ENCODE measurements around the gene WNT3A. TPM values are rescaled to one million over a fixed set of nuclear protein-coding genes. Genes with fewer than 3 reads are reported as not detected.

WNT3A gene
- polyA plus RNA-seq, 1 donor (not counting 4 experiments of a cell fraction or from before 2014, with no cell fraction given) = 0.07 TPM

- Histone ChIP-seq H3K9me3 (ENCODE audit: control insufficient read depth, low read depth, low read length) (no peaks in the 10 kb centered on the region), H2AFZ (ENCODE audit: control insufficient read depth, low read length) (no peak overlapping the region), H3K36me3 (ENCODE audit: control insufficient read depth in 2 of 2, extremely low read depth in 1 of 2, insufficient read depth in 2 of 2, low read length in 2 of 2) (peaks cover 14 to 23% of the 10 kb centered on the region in 2 experiments), H3K27me3 (ENCODE audit: control insufficient read depth, extremely low read depth, insufficient read depth, low read length) (no peaks in the 10 kb centered on the region), H4K20me1 (ENCODE audit: control insufficient read depth, extremely low read depth, insufficient read depth, low read length) (peaks cover 5% of the 10 kb centered on the region), H3K9ac (ENCODE audit: control insufficient read depth, extremely low read depth, insufficient read depth, low read length) (no peak overlapping the region), H3K4me1 (ENCODE audit: control insufficient read depth, extremely low read depth, insufficient read depth, low read length) (peaks cover 11% of the 10 kb centered on the region), H3K4me2 (ENCODE audit: control insufficient read depth, extremely low read depth, insufficient read depth, low read depth, low read length) (no peak overlapping the region), H3K27ac (ENCODE audit: control insufficient read depth, insufficient read depth, low read length) (no peak overlapping the region), H3K79me2 (ENCODE audit: control insufficient read depth, insufficient read depth, low read length) (peaks cover 38% of the 10 kb centered on the region), H3K9me1 (ENCODE audit: control insufficient read depth, extremely low read depth, insufficient read depth, low read length) (peaks cover 2% of the 10 kb centered on the region), H3K4me3 (ENCODE audit: control insufficient read depth in 2 of 3, extremely low read depth in 1 of 3, insufficient read depth in 2 of 3, low read depth in 1 of 3, low read length in 3 of 3) (no peak overlapping the region)
- DNase-seq (ENCODE audit: low read depth, low spot score) = no peak
- no peak for FAIRE-seq
- dilution Hi-C loops (cut with MboI; ENCODE audit: extremely low pct_ligation_motif_present, low sequenced_read_pairs) = no loop called here
- TF ChIP-seq CTCF (optimal IDR thresholded peaks at IDR 0.05 in 1 of 3, IDR thresholded peaks at IDR 0.05 in 1 of 3, conservative IDR thresholded peaks at IDR 0.05 in 1 of 3; ENCODE audit: extremely low read depth in 1 of 3, insufficient read depth in 2 of 3, low read length in 3 of 3) (no peak), EZH2 (IDR thresholded peaks at IDR 0.05; ENCODE audit: low read length) (no peak)
Measured at GRCh38 chr1:228104526-228105269, 97.9 kb downstream of the WNT3A start.

GRCh38 chr1:228105270-228105995, 98.6 kb downstream of the WNT3A start:
- H3K4me3 ChIP-seq (ENCODE audit: control insufficient read depth in 2 of 3, extremely low read depth in 1 of 3, insufficient read depth in 2 of 3, low read depth in 1 of 3, low read length in 3 of 3) = no peak overlapping the region
- no peak overlapping the region for H3K27ac ChIP-seq (ENCODE audit: control insufficient read depth, insufficient read depth, low read length)
- H3K27me3 ChIP-seq (ENCODE audit: control insufficient read depth, extremely low read depth, insufficient read depth, low read length) = no peaks in the 10 kb centered on the region
- H3K9me3 ChIP-seq (ENCODE audit: control insufficient read depth, low read depth, low read length) = no peaks in the 10 kb centered on the region
- no peak for DNase-seq (ENCODE audit: low read depth, low spot score)
- no peak for FAIRE-seq
- H3K4me2 ChIP-seq (ENCODE audit: control insufficient read depth, extremely low read depth, insufficient read depth, low read depth, low read length) = no peak overlapping the region
- peaks cover 33% of the 10 kb centered on the region for H3K79me2 ChIP-seq (ENCODE audit: control insufficient read depth, insufficient read depth, low read length)
- peaks cover 17% of the 10 kb centered on the region for H3K4me1 ChIP-seq (ENCODE audit: control insufficient read depth, extremely low read depth, insufficient read depth, low read length)
- dilution Hi-C loops (cut with MboI; ENCODE audit: extremely low pct_ligation_motif_present, low sequenced_read_pairs) = no loop called here
- no peaks in the 10 kb centered on the region for H4K20me1 ChIP-seq (ENCODE audit: control insufficient read depth, extremely low read depth, insufficient read depth, low read length)
- H3K9ac ChIP-seq (ENCODE audit: control insufficient read depth, extremely low read depth, insufficient read depth, low read length) = no peak overlapping the region
- H3K9me1 ChIP-seq (ENCODE audit: control insufficient read depth, extremely low read depth, insufficient read depth, low read length) = peaks cover 2% of the 10 kb centered on the region
- H3K36me3 ChIP-seq (ENCODE audit: control insufficient read depth in 2 of 2, extremely low read depth in 1 of 2, insufficient read depth in 2 of 2, low read length in 2 of 2) = peaks cover 11 to 19% of the 10 kb centered on the region in 2 experiments
- H2AFZ ChIP-seq (ENCODE audit: control insufficient read depth, low read length) = no peak overlapping the region
- no peak for TF ChIP-seq EZH2 (IDR thresholded peaks at IDR 0.05; ENCODE audit: low read length)
- TF ChIP-seq CTCF (optimal IDR thresholded peaks at IDR 0.05 in 1 of 3, IDR thresholded peaks at IDR 0.05 in 1 of 3, conservative IDR thresholded peaks at IDR 0.05 in 1 of 3; ENCODE audit: extremely low read depth in 1 of 3, insufficient read depth in 2 of 3, low read length in 3 of 3) = no peak

Measured in keratinocyte (primary cell).